Cardiac fibroblast (primary cell): ENCODE results near the gene CNTNAP5.
A peak's percentile ranks its signal among the peaks of the same experiment; 100 is the strongest.

Experiments used
- DNase-seq, 2 donors: peaks; one replicate each; pipeline versions ENCODE4 v3.0.0 to v3.0.0-alpha.2; 2010; ENCODE audit warnings: low read depth in 2 of 2
- H3K4me3 ChIP-seq, 2 donors: replicated peaks in 1 of 2; 1 replicate in 1 of 2; 2 replicates in 1 of 2; pipeline ENCODE4 v1.5.1; 2011; ENCODE audit warnings: low read depth in 2 of 2, low read length in 2 of 2, mild to moderate bottlenecking in 2 of 2, moderate library complexity in 1 of 2
- TF ChIP-seq, protein P1 (sequence below): IDR thresholded peaks from one replicate; pipeline ENCODE4 v1.5.1; 2011; ENCODE audit warnings: low read depth, mild to moderate bottlenecking, low read length, inconsistent platforms

The CNTNAP5 gene

DNA sequence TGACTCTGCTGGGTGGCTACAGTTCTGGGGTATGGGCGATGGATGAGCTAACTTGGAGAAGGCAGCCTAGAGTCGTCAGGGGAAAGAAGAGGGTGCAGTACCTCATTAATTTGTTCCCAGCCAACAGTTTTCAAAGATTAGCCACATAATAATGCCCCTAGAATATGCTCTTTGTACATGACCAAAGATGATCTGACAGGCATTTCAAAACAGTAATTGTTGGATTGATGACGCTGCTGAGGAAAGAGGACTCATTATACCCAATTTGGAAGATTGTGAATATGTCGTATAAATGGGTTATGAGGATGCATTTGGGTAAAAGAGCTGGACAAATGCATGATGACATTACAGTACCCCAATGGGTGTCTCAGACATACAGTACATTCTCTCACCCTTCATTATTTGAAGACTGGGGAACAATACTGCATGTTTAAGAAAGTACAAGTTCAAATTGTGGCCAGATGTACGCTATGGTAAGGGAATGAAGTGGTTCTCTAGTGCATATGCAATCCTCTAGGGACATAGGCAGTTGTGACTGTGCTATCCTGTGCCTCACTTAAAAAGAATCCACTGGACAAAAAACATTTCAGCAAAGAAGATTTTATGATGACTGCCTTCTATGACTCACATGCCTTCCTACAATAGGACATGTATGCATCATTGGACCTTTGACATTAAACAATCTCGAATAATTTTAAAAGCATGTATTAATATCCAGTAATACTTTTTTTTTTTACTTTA is 233.2 kb downstream of the CNTNAP5 start:
- no peak overlapping the region for H3K4me3 ChIP-seq
- DNase-seq = peak; percentile 55 to 95
- TF ChIP-seq, protein P1, sequence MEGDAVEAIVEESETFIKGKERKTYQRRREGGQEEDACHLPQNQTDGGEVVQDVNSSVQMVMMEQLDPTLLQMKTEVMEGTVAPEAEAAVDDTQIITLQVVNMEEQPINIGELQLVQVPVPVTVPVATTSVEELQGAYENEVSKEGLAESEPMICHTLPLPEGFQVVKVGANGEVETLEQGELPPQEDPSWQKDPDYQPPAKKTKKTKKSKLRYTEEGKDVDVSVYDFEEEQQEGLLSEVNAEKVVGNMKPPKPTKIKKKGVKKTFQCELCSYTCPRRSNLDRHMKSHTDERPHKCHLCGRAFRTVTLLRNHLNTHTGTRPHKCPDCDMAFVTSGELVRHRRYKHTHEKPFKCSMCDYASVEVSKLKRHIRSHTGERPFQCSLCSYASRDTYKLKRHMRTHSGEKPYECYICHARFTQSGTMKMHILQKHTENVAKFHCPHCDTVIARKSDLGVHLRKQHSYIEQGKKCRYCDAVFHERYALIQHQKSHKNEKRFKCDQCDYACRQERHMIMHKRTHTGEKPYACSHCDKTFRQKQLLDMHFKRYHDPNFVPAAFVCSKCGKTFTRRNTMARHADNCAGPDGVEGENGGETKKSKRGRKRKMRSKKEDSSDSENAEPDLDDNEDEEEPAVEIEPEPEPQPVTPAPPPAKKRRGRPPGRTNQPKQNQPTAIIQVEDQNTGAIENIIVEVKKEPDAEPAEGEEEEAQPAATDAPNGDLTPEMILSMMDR = no peak

DNA sequence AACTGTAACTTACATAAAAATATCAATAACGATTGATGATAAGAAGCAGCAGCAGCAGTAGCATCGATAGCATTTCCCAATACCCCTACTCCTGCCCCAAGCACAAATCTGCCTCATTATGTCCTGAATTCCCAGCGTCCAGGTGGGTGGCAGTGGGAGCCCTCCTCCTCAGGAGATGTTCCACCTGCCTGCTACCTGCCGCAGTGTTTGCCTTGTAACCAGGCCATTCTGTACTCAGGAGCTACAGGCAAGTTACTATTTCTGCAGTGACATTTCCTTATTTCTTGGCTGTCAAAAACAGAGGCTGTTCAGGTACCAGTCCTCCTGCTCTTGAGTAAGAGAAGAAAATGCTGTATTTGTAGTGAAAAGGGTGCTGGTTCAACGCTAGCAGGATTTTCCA is 236.4 kb downstream of the CNTNAP5 start:
- no peak for DNase-seq
- no peak overlapping the region for H3K4me3 ChIP-seq
- TF ChIP-seq, protein P1 = no peak

DNA sequence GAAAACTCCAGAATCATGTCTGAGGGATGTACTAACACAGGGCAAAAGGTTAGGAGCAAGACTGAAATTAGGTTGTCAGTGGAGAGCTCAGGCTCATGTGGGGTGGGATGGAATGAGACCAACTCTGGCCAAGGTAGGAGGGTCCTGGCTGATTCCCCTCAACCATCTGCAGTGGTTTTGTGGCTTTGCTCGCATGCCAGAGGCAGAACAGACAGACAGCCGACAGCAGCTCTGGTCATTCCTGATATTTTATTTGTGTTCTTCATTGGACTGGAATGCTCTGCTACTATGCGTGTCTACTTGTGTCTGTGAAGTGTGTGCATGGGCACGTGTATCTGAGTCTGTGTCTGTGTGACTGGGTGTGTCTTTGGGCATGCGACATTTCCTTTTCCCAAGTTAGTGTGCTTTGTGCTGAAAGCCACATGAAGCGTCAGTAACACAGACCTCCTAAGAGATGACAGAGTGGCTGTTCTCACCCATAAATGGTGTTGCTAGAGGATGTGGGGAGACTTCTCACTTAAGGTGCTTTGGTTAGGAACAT is 239.5 kb downstream of the CNTNAP5 start:
- H3K4me3 ChIP-seq = no peak overlapping the region
- TF ChIP-seq, protein P1 = no peak
- DNase-seq = peak; percentile 10 to 28

DNA sequence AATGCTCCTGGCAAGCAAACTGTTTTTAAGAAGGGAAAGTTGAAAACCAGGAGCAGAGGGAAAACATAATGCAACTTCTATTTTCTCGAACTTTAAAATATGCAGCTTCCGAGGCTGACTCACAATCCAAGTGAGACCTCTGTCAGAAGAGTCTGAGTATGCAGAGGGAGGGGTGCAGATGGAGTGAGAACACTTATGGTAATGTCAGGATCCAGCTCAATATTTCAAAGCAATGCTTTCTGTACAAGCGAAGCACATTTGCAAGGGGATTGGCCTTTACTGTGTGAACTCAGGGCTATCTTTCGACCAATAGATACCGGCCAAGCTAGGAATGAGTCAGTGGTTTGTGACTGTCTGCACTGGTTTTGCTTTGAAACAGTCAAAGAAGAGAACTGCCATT is 242.7 kb downstream of the CNTNAP5 start:
- peak; percentile 85 to 86 for DNase-seq
- TF ChIP-seq, protein P1 = no peak
- no peak overlapping the region for H3K4me3 ChIP-seq

DNA sequence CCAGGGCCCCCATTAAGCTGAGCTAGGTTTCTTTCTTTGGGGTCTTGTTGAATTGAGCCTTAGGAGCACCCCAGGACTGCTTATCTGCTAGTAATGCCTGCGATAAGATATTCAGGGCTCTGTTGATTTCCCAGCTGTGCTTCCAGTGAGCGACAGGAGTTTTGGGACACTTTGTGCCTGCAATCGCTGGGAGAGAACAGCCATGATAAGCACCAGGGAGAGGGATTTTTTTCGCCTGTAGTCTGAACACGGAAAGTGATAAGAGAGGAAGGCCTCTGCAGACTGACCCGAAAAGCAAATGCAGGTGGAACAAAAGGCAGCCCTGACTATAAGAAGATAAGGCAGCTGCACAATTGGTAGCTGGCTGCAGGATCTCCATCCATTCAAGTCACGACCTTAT is 244.3 kb downstream of the CNTNAP5 start:
- no peak for DNase-seq
- TF ChIP-seq, protein P1 = no peak
- no peak overlapping the region for H3K4me3 ChIP-seq

DNA sequence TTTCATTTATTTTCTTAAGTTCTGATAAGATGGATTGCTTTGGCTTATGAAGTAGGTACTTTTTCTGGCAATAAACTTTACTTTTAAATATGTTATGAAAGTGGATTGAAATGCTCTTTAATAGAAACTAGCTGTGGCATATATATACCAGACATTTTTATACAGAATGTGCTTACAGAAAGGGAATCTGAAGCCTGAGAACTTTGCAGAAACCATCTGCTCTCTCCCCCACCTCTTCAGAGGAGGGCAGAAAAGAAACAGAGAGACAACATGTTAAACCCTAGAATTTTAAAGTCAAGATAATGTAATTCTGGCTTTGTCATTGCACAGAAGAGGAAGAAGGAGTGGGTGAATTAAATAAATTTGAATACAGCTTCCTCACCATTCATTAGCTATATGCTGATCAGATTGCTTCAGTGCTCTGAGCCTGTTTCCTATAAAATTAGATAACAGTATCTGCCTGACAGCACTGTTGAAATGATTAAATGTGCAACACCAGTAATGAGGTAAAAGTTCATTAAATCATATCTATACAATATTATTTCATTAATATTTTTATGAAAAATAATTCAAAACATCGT is 247.3 kb downstream of the CNTNAP5 start:
- TF ChIP-seq, protein P1 = no peak
- no peak overlapping the region for H3K4me3 ChIP-seq
- no peak for DNase-seq
